Measurements from ENCODE around the gene MOB3A.

MOB3A gene

DNA sequence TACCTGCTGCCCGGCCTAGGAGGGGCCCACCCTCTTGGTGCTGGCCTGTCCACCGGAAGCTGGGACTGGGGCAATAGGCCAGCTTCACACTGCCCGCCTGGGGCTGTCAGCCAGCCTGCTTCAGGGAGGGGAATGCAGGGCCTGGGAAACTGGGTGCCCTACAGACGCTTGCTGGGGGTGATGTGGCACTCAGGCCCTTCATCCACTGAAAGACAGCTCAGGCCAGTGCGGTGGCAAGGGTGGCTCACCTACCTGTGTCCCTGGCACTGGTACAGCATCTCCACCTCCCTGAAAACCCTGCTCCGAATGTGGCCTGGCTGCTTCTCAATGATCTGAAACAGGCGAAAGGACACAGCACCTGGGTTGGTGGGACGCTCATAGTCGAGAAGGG, 52.9 kb downstream of the MOB3A start:
- no peak overlapping the region for H3K9ac ChIP-seq
- H3K4me1 ChIP-seq: peaks cover 34% of the 10 kb centered on the region

DNA sequence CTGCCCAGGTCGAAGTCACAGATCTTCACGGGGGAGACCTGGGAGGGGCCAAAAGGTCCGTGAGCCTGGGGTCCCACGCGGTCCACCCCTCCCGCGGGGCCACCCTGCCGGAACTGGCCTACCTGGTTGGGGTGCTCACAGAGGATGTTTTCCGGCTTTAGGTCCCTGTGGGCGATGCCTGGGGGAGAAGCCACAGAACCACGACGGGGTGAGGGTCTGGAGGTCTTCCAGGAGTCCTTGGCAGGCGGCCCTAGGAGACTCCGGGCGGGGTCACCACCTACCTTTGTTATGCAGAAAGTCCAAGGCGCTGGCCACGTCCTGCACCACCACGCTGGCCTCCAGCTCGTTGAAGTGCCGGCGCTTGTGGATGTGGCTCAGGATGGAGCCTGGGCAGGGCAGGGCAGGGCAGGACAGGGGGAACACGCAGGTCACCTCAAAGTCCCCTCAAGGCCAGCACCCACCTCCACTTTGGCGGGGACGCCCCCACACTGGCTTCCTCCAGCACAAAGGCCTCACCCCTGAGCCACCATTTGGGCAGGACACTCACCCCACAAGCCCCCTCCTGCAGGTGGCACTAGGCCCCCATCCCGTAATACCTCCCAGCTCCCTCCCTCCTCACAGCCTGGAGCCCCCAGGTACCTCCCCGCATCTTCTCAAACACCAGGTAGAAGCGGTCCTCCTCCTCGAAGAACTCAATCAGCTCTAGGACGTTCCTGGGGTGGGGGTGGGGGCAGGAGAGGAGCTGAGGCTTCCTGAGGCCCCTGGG, 53.5 kb downstream of the MOB3A start:
- H3K27ac ChIP-seq: peak overlapping the region; percentile 96
- no peaks in the 10 kb centered on the region for H3K9me3 ChIP-seq (ENCODE audit: control insufficient read depth, low read length)
- H2AFZ ChIP-seq: peak overlapping the region; percentile 39
- peaks cover 30% of the 10 kb centered on the region for H3K4me1 ChIP-seq
- peaks cover 13% of the 10 kb centered on the region for H3K79me2 ChIP-seq
- TF ChIP-seq, protein P1, sequence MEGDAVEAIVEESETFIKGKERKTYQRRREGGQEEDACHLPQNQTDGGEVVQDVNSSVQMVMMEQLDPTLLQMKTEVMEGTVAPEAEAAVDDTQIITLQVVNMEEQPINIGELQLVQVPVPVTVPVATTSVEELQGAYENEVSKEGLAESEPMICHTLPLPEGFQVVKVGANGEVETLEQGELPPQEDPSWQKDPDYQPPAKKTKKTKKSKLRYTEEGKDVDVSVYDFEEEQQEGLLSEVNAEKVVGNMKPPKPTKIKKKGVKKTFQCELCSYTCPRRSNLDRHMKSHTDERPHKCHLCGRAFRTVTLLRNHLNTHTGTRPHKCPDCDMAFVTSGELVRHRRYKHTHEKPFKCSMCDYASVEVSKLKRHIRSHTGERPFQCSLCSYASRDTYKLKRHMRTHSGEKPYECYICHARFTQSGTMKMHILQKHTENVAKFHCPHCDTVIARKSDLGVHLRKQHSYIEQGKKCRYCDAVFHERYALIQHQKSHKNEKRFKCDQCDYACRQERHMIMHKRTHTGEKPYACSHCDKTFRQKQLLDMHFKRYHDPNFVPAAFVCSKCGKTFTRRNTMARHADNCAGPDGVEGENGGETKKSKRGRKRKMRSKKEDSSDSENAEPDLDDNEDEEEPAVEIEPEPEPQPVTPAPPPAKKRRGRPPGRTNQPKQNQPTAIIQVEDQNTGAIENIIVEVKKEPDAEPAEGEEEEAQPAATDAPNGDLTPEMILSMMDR (IDR thresholded peaks at IDR 0.05): no peak
- peak overlapping the region; percentile 63 for H3K4me2 ChIP-seq (ENCODE audit: low read length)
- H3K9ac ChIP-seq: no peak overlapping the region
- H3K27me3 ChIP-seq (ENCODE audit: control insufficient read depth, insufficient read depth, low read length): no peaks in the 10 kb centered on the region
- no peaks in the 10 kb centered on the region for H3K36me3 ChIP-seq (ENCODE audit: control insufficient read depth, insufficient read depth, low read length)
- peak overlapping the region; percentile 34 for H3K4me3 ChIP-seq (ENCODE audit: low read depth, low read length)

More for the DNA sequence above, 52.9 kb downstream of the MOB3A start:
- no peak overlapping the region for H3K4me3 ChIP-seq (ENCODE audit: low read depth, low read length)
- H3K79me2 ChIP-seq: peaks cover 19% of the 10 kb centered on the region
- no peaks in the 10 kb centered on the region for H3K27me3 ChIP-seq (ENCODE audit: control insufficient read depth, insufficient read depth, low read length)
- peak overlapping the region; percentile 96 for H3K27ac ChIP-seq
- TF ChIP-seq, protein P1 (IDR thresholded peaks at IDR 0.05): no peak
- H2AFZ ChIP-seq: no peak overlapping the region
- H3K4me2 ChIP-seq (ENCODE audit: low read length): no peak overlapping the region
- no peaks in the 10 kb centered on the region for H3K36me3 ChIP-seq (ENCODE audit: control insufficient read depth, insufficient read depth, low read length)
- no peaks in the 10 kb centered on the region for H3K9me3 ChIP-seq (ENCODE audit: control insufficient read depth, low read length)

- Histone ChIP-seq H3K36me3 (ENCODE audit: control insufficient read depth, insufficient read depth, low read length) (no peaks in the 10 kb centered on the region), H3K9ac (peak overlapping the region; percentile 28), H3K9me3 (ENCODE audit: control insufficient read depth, low read length) (no peaks in the 10 kb centered on the region), H3K4me2 (ENCODE audit: low read length) (peak overlapping the region; percentile 96), H3K4me1 (peaks cover 30% of the 10 kb centered on the region), H2AFZ (peak overlapping the region; percentile 39), H3K79me2 (peaks cover 9% of the 10 kb centered on the region), H3K27ac (peak overlapping the region; percentile 96), H3K4me3 (ENCODE audit: low read depth, low read length) (peak overlapping the region; percentile 68), H3K27me3 (ENCODE audit: control insufficient read depth, insufficient read depth, low read length) (no peaks in the 10 kb centered on the region)
- TF ChIP-seq, protein P1 (IDR thresholded peaks at IDR 0.05): no peak
These were observed 54.2 kb downstream of the MOB3A start for GRCh38 chr19:2041683-2042484.

DNA sequence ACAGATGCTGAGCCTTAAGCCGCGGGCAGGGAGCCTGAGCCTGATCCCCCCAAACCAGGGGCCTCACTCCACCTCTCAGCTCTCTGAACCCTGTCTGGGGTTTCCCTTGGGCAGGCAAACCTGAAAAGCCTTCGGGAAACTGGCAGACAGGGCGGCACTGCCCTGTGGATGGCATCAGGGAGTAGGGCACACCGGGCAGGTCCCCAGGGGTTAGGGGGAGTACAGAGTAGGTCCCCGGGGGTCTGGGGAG, 54.8 kb downstream of the MOB3A start:
- Histone ChIP-seq H3K27ac (peak overlapping the region; percentile 84), H3K9ac (peak overlapping the region; percentile 28), H3K9me3 (ENCODE audit: control insufficient read depth, low read length) (no peaks in the 10 kb centered on the region), H2AFZ (no peak overlapping the region), H3K4me2 (ENCODE audit: low read length) (peak overlapping the region; percentile 96), H3K27me3 (ENCODE audit: control insufficient read depth, insufficient read depth, low read length) (no peaks in the 10 kb centered on the region), H3K4me3 (ENCODE audit: low read depth, low read length) (peak overlapping the region; percentile 68), H3K79me2 (peaks cover 6% of the 10 kb centered on the region), H3K4me1 (peaks cover 30% of the 10 kb centered on the region), H3K36me3 (ENCODE audit: control insufficient read depth, insufficient read depth, low read length) (no peaks in the 10 kb centered on the region)
- TF ChIP-seq, protein P1 (IDR thresholded peaks at IDR 0.05): no peak

All from parathyroid adenoma (tissue), 2 donors.